ENCODE results near the gene LRRC7.

Gene LRRC7

GRCh38 chr1:70112838-70113237 is 545.1 kb downstream of the LRRC7 start:
- DNase-seq: no peak

GRCh38 chr1:70115315-70115714 is 547.6 kb downstream of the LRRC7 start:
- no peak for DNase-seq

- DNase-seq: no peak
Observed at GRCh38 chr1:70117046-70117445, 549.3 kb downstream of the LRRC7 start.

GRCh38 chr1:70134148-70134547 is 566.4 kb downstream of the LRRC7 start:
- peak; percentile 57 to 87 for DNase-seq

GRCh38 chr1:70140343-70140742 is 572.6 kb downstream of the LRRC7 start:
- no peak for DNase-seq

- no peak for DNase-seq
Observed at GRCh38 chr1:70140894-70141293, 573.2 kb downstream of the LRRC7 start.

GRCh38 chr1:70142075-70142474 is 574.4 kb downstream of the LRRC7 start:
- no peak for DNase-seq

GRCh38 chr1:70143048-70143659 is 575.4 kb downstream of the LRRC7 start:
- no peak for DNase-seq

GRCh38 chr1:70146488-70146887 is 578.8 kb downstream of the LRRC7 start:
- no peak for DNase-seq

GRCh38 chr1:70150444-70150843 is 582.7 kb downstream of the LRRC7 start:
- no peak for DNase-seq

GRCh38 chr1:70153739-70154138 is 586.0 kb downstream of the LRRC7 start:
- no peak for DNase-seq

GRCh38 chr1:70156529-70157120 is 588.9 kb downstream of the LRRC7 start:
- DNase-seq: peak in 1 of 2 donors; percentile 19

- DNase-seq: no peak
Observed at GRCh38 chr1:70164350-70164749, 596.6 kb downstream of the LRRC7 start.

GRCh38 chr1:70168283-70168682 is 600.6 kb downstream of the LRRC7 start:
- DNase-seq: no peak

- DNase-seq: no peak
Observed at GRCh38 chr1:70169018-70169839, 601.5 kb downstream of the LRRC7 start.

- DNase-seq: no peak
Observed at GRCh38 chr1:70171512-70171911, 603.8 kb downstream of the LRRC7 start.
